Right cardiac atrium (tissue), 5 donors: ENCODE measurements around the gene JAG2. TPM values are rescaled to one million over a fixed set of nuclear protein-coding genes. Genes with fewer than 3 reads are reported as not detected.

Experiments used
- ATAC-seq, 2 donors: fragments of 200-7000 bp; cut with Tn5 transposase; one replicate each; pipeline versions ENCODE4 v1.8.0 to v1.9.1; 2020; ENCODE audit warnings: moderate library complexity in 2 of 2, mild to moderate bottlenecking in 1 of 2
- DNase-seq, 3 donors: peaks; one replicate each; pipeline ENCODE4 v3.0.0-alpha.2; 2020
- H3K27ac ChIP-seq: one replicate; pipeline ENCODE4 v1.5.1; 2013; ENCODE audit warnings: mild to moderate bottlenecking, low read length, control low read depth, moderate library complexity
- H3K27me3 ChIP-seq: one replicate; pipeline ENCODE4 v1.6.1; 2013; ENCODE audit not compliant: control insufficient read depth, insufficient read depth
- H3K4me1 ChIP-seq: one replicate; pipeline ENCODE4 v1.6.1; 2013; ENCODE audit warnings: low read length; ENCODE audit not compliant: control insufficient read depth, insufficient read depth
- H3K4me3 ChIP-seq: one replicate; pipeline ENCODE4 v1.5.1; 2013; ENCODE audit warnings: low read length, control low read depth
- H3K9me3 ChIP-seq: one replicate; pipeline ENCODE4 v1.6.1; 2013; ENCODE audit warnings: low read length; ENCODE audit not compliant: control insufficient read depth
- WGBS: extraction: QIAGEN DNeasy Blood & Tissue Kit; methylation state at CpG from one replicate; pipeline ENCODE4 v1.1.7; 2013; 5-methylcytosine and 5-hydroxymethylcytosine counted together
- intact Hi-C, 4 donors: fragments of 100-400 bp; cut with DNase I; formaldehyde crosslinking; loops; one replicate each; pipeline versions ENCODE4 v1.11.0 to v1.14.0; 2022 to 2023
- polyA plus RNA-seq: library from polyadenylated mRNA; stranded (reverse); fragments of 200-250 nt; gene quantifications from one replicate; pipeline ENCODE4 v1.2.3, GENCODE V29; 2013
- total RNA-seq, 4 donors: library from RNA; stranded (reverse); fragmentation: NEBNext Ultra II Directional; extraction: Animal tissue kit (Norgen Biotek cat#: 25700); gene quantifications; one replicate each; pipeline ENCODE4 v1.2.1, GENCODE V29; 2021
- donor health status: healthy with polysubstance abuse.
- donor health status: DM: no; HTN: yes; CAD: no.
- donor health status: DM: no; HTN: no; CAD: no.
- donor health status: DM: no; HTN: yes; CAD: no; lungs with severe emphysema.
- donor health status: DM: yes; HTN: yes; CAD: no.

Gene JAG2
- total and polyA plus RNA-seq, 5 donors: 16.5 to 21.3 (median 17.7) TPM

DNA sequence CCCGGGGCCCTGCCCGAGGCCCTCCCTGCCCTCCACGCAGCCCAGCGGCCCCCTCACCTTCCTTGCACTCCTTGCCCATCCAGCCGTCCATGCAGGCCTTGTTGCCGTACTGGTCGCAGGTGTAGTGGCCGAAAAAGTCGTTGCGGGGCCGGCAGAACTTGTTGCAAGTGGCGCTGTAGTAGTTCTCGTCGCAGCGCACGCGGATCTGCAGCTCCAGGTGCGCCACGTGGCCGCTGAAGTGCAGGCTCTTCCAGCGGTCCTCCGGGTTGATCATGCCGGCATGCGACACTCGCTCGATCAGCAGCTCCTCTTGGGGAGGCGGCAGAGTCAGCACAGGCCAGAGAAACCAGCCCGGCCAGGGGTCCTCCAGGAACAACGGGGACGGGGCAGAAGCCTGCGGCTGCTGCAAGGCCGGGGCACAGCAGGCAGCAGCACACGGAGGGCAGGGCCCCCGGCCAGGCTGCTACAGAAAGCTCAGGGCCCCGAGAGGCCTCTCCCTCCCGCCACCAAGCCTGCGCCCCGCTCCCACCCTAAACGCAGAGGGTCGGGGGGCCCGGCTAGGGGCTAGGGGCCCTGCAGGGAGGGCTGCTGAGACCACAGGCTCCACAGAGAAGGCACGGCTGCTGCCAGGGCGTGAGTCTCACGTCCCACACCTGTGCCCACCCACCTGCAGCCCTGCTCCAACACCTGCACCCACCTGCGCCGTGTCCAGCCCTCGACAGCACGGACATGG lies 12.7 kb downstream of the JAG2 start:
- Histone ChIP-seq H3K4me3 (no peak overlapping the region), H3K27ac (no peak overlapping the region), H3K4me1 (peaks cover 3% of the 10 kb centered on the region), H3K9me3 (no peaks in the 10 kb centered on the region), H3K27me3 (no peaks in the 10 kb centered on the region)
- ATAC-seq (no peak), DNase-seq (peak; percentile 4 to 39 (median 35))
- 83% methylated on average over 48 of the region's 48 CpGs for WGBS
- intact Hi-C loops: no loop called here

DNA sequence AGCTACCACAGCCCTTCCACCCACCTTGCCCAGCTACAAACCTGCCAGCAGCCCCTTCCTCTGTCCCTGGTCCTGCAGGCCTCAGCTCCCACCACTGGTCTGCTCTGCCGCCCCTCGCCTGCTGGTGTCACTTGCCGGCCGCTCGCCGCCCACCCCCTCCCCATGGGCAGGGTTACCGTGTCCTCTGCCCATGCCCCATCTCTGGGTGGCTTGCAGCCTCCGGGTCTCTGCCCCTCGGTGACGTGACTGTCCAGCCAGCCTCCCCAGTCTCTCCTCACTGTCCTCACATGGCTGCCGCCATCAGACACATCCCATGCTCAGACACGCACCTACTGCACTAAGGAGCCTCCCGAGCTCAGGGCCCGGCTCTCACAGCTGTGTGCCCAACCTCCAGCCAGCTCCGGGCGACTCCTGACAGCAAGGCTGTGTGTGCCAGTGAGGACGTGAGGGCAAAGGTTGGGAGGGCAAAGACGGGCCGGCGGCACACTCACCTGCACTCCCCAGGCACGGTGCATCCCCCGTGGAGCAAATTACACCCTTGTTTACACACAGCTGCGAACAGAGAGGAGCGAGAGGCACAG lies 13.4 kb downstream of the JAG2 start:
- ATAC-seq (no peak), DNase-seq (peak; percentile 6 to 42 (median 39))
- intact Hi-C loops: no loop called here
- Histone ChIP-seq H3K27me3 (no peaks in the 10 kb centered on the region), H3K4me1 (peaks cover 3% of the 10 kb centered on the region), H3K9me3 (no peaks in the 10 kb centered on the region), H3K4me3 (no peak overlapping the region), H3K27ac (no peak overlapping the region)
- WGBS: 79% methylated on average over 24 of the region's 24 CpGs

- H3K9me3 ChIP-seq: no peaks in the 10 kb centered on the region
- intact Hi-C loops: no loop called here
- WGBS: 62% methylated on average over 12 of the region's 12 CpGs
- peaks cover 3% of the 10 kb centered on the region for H3K4me1 ChIP-seq
- no peaks in the 10 kb centered on the region for H3K27me3 ChIP-seq
- ATAC-seq (peak in 1 of 2 donors; percentile 3), DNase-seq (peak; percentile 19 to 60 (median 33))
- no peak overlapping the region for H3K4me3 ChIP-seq
- no peak overlapping the region for H3K27ac ChIP-seq
Measured at GRCh38 chr14:105154476-105154871, 14.1 kb downstream of the JAG2 start.

GRCh38 chr14:105153739-105154475 lies 14.7 kb downstream of the JAG2 start:
- Histone ChIP-seq H3K27me3 (no peaks in the 10 kb centered on the region), H3K4me1 (peaks cover 3% of the 10 kb centered on the region), H3K4me3 (no peak overlapping the region), H3K9me3 (no peaks in the 10 kb centered on the region), H3K27ac (peak overlapping the region; percentile 6)
- no peak for ATAC-seq
- 86% methylated on average over 26 of the region's 26 CpGs for WGBS
- intact Hi-C loops: no loop called here
- peak in 2 of 3 donors; percentile 48 to 55 for DNase-seq

DNA sequence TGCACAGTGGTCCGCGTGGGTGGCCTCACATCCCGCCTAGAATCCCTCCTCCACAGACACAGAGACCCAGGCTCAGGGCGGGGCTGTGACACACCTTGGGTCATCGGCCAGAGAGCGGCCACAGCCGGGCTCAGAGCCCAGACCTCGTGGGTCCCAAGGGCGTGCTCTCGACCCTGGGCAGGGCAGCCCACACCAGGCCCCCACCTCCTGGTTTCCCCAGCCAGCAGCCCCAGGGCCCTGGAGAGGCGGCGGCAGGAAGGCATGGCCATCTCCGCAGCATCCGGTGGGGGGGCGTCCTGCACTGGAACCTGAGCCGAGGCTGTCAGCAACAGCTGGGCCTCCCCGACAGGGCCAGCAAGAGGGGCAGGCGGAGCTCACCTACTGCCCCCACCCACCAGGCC lies 15.2 kb downstream of the JAG2 start:
- ATAC-seq: peak; percentile 28 to 74
- Histone ChIP-seq H3K27me3 (no peaks in the 10 kb centered on the region), H3K4me3 (no peak overlapping the region), H3K9me3 (no peaks in the 10 kb centered on the region), H3K27ac (peak overlapping the region; percentile 25), H3K4me1 (peaks cover 3% of the 10 kb centered on the region)
- peak; percentile 60 to 83 (median 77) for DNase-seq
- WGBS: 49% methylated on average over 18 of the region's 18 CpGs
- intact Hi-C loops: no loop called here

DNA sequence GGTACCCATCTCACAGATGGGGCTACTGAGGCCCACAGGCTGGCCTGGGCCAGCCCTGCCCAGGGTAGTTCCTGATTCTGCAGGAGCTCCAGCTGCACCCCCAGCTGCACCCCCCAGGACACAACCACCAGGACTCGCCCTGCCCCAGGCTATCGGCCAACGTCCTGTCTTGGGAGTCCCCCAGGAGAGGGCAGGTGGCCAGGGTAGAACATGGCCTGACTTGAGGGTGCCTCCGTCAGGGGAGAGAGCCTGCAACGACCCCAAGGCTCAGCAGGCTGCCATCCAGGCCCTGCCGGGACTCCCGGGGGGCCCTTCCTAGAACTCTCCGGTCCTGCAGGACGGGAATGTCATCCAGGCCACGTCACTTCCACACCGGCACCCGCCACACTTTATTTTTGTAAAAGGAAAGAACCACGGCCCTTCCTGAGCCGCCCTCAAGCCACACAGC lies 15.8 kb downstream of the JAG2 start:
- Histone ChIP-seq H3K27ac (peak overlapping the region; percentile 25), H3K4me3 (no peak overlapping the region), H3K27me3 (no peaks in the 10 kb centered on the region), H3K4me1 (peaks cover 3% of the 10 kb centered on the region), H3K9me3 (no peaks in the 10 kb centered on the region)
- 47% methylated on average over 14 of the region's 14 CpGs for WGBS
- peak; percentile 5 to 46 for ATAC-seq
- intact Hi-C loops: no loop called here
- peak; percentile 38 to 75 (median 61) for DNase-seq

DNA sequence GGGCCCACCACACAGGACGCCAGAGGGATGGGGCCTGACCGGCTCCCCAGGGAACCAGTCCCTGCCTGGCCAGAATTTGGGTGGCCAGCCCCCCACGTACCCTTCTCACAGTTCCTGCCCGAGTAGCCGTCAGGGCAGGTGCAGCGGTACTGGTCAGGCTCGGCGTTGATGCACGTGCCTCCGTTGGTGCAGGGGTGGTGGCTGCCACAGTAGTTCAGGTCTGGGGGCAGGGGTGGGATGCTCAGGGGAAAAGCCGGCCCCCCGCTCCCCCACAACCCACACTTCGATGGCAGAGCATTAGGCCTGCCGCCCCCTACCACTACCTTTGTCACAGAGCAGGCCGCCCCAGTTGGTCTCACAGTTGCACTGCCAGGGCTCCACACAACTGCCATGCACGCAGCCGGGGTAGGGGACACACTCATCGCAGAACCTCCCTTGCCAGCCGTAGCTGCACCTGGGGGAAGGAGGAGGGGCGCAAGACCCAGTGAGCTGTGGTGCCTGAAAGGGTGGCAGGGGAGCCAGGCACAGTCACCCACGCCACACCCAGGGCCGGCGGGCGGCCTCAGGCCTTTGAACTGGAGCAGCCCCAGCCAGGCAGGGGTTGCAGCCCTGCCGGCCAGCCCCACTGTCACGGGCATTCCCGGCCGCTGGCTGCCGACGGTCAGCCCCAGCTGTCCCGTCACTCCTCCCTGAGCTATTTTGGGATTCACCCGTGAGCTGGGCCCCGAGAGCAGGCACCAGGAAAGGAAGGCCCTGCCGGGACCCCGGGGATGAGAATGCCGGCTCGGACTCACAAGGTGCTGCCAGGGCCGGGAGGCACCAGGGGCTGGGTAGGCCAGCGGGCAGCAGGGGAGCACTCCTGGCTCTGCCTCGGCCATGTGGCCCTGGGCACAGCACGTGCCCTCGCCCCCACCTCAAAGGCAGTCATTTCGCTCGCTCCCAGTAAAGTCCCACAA lies 16.5 kb downstream of the JAG2 start:
- H3K4me1 ChIP-seq: peaks cover 3% of the 10 kb centered on the region
- 69% methylated on average over 44 of the region's 44 CpGs for WGBS
- no peak overlapping the region for H3K4me3 ChIP-seq
- DNase-seq: peak; percentile 17 to 74 (median 49)
- intact Hi-C loops: no loop called here
- no peaks in the 10 kb centered on the region for H3K9me3 ChIP-seq
- H3K27ac ChIP-seq: peak overlapping the region; percentile 22
- ATAC-seq: peak; percentile 13 to 32
- H3K27me3 ChIP-seq: no peaks in the 10 kb centered on the region

- WGBS: 89% methylated on average over 37 of the region's 37 CpGs
- no peak overlapping the region for H3K4me3 ChIP-seq
- peaks cover 3% of the 10 kb centered on the region for H3K4me1 ChIP-seq
- H3K27ac ChIP-seq: no peak overlapping the region
- DNase-seq (peak; percentile 11 to 54 (median 46)), ATAC-seq (no peak)
- intact Hi-C loops: no loop called here
- H3K27me3 ChIP-seq: no peaks in the 10 kb centered on the region
- H3K9me3 ChIP-seq: no peaks in the 10 kb centered on the region
Measured at GRCh38 chr14:105151084-105151837, 17.3 kb downstream of the JAG2 start.

- Histone ChIP-seq H3K9me3 (no peaks in the 10 kb centered on the region), H3K4me3 (no peak overlapping the region), H3K27ac (no peak overlapping the region), H3K4me1 (peaks cover 3% of the 10 kb centered on the region), H3K27me3 (no peaks in the 10 kb centered on the region)
- ATAC-seq (no peak), DNase-seq (peak; percentile 10 to 45 (median 44))
- intact Hi-C loops: no loop called here
- 87% methylated on average over 35 of the region's 35 CpGs for WGBS
Measured at GRCh38 chr14:105150368-105151083, 18.1 kb downstream of the JAG2 start.
